A549 (cell line): Measurements from ENCODE around the gene ZFPM1.

ENCODE experiments used
- EP300 ChIP-seq, 2 experiments: fragments of >200 bp; sonication (Bioruptor Twin); formaldehyde crosslinking; IDR thresholded peaks; 2 replicates in 1 of 2; 3 replicates in 1 of 2; pipeline ENCODE4 v1.6.1; 2016 to 2017
- HDAC2 ChIP-seq: fragments of 200-600 bp; sonication (generic); IDR thresholded peaks from 2 replicates; pipeline ENCODE4 v1.6.1; 2016
- NR3C1 ChIP-seq: fragments of >200 bp; sonication (Bioruptor Twin); formaldehyde crosslinking; IDR thresholded peaks from 3 replicates; pipeline ENCODE4 v1.6.1; 2017
- POLR2A ChIP-seq: IDR thresholded peaks from 2 replicates; pipeline ENCODE4 v1.6.1; 2012; ENCODE audit warnings: mild to moderate bottlenecking, low read length
- RFX5 ChIP-seq: fragments of 450-650 bp; IDR thresholded peaks from 2 replicates; pipeline ENCODE4 v1.7.1; 2014; ENCODE audit warnings: antibody characterized with exemption, mild to moderate bottlenecking, moderate library complexity
- ZSCAN20 ChIP-seq: fragments of 250-450 bp; sonication (Bioruptor Pico); IDR thresholded peaks from 2 replicates; pipeline ENCODE4 v1.8.0; 2022; ENCODE audit warnings: mild to moderate bottlenecking, moderate library complexity
- TF ChIP-seq, protein P1 (sequence below): fragments of >200 bp; sonication (Bioruptor Twin); formaldehyde crosslinking; IDR thresholded peaks from 3 replicates; pipeline ENCODE4 v1.5.1; 2016

DNA sequence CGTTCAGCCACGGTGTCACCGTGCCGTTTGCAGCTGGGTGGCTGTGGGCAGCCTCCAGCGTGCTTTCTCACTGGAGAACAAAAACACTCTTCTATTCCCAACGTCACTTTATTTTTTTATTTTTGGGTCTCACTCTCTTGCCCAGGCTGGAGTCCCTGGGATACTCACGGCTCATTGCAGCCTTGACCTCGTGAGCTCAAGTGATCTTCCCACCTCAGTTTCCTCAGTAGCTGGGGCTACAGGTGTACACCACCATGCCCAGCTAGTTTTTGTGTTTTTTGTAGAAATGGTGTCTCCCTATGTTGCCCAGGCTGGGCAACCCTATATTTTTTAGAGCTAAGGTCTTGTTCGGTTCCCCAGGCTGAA is 82.8 kb downstream of the ZFPM1 start:
- TF ChIP-seq POLR2A (no peak), ZSCAN20 (CRISPR knock-in tag) (no peak), NR3C1 (no peak), RFX5 (no peak), EP300 (IDR thresholded peaks at IDR 0.05) (no peak), HDAC2 (no peak)
- TF ChIP-seq, protein P1, sequence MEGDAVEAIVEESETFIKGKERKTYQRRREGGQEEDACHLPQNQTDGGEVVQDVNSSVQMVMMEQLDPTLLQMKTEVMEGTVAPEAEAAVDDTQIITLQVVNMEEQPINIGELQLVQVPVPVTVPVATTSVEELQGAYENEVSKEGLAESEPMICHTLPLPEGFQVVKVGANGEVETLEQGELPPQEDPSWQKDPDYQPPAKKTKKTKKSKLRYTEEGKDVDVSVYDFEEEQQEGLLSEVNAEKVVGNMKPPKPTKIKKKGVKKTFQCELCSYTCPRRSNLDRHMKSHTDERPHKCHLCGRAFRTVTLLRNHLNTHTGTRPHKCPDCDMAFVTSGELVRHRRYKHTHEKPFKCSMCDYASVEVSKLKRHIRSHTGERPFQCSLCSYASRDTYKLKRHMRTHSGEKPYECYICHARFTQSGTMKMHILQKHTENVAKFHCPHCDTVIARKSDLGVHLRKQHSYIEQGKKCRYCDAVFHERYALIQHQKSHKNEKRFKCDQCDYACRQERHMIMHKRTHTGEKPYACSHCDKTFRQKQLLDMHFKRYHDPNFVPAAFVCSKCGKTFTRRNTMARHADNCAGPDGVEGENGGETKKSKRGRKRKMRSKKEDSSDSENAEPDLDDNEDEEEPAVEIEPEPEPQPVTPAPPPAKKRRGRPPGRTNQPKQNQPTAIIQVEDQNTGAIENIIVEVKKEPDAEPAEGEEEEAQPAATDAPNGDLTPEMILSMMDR: no peak
